ENCODE measurements around the gene TRABD2B. TPM values are rescaled to one million over a fixed set of nuclear protein-coding genes. Genes with fewer than 3 reads are reported as not detected.

TRABD2B gene
- total and polyA plus RNA-seq, 2 experiments from 2014 or later = 1.6 to 2.0 TPM

DNA sequence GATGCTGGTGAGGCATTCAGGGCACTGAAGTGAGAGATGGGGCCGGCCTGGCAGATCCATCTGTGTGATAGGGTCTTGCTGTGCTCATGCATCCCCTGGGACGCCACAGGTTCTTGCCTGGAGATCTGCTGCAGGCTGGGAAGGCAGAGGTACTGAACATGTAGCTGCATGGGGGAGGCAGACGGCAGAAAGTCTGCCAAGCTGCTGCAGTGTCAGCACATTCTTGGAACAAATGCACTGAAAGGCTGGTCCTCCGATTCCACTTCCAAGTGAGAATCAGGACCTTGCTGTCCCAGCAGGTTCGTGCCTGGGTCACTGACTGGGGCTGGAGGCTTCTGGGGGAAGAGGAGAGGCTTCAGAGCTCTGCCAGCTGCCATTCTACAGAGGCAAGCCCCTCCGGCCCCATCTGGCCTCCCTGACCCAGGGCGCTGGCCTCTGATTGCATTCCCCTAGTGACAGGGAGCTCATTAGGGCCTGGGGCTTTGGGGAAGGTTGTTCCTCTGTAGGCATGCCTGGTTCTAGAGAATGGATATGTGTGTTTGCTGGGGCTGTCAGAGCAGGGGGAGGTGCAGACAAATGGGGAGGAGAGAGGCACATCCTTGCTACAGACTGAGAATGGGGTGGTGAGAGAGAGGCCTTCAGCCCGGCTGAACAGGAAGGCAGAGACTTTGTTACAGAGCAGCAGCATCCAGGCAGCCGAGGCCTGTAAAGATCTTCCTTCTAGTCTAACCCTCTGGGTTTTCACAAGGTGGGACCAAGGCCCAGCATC, 174.0 kb downstream of the TRABD2B start:
- Mint-ChIP-seq H3K4me1 (peaks cover 13% of the 10 kb centered on the region; the same call in 2 of the 3 replicates), H3K9me3 (no peaks in the 10 kb centered on the region), H3K27ac (no peak overlapping the region), H3K4me3 (no peak overlapping the region), H3K36me3 (ENCODE audit: low read depth) (no peaks in the 10 kb centered on the region), H3K27me3 (ENCODE audit: insufficient read depth, low read depth, poor library complexity) (no peaks in the 10 kb centered on the region)
- H3K27me3 ChIP-seq (ENCODE audit: insufficient read depth) = no peaks in the 10 kb centered on the region
- H3K27ac ChIP-seq (ENCODE audit: low read depth) = no peak overlapping the region
- H3K9me2 ChIP-seq (ENCODE audit: insufficient read depth) = no peaks in the 10 kb centered on the region
- H3K4me1 ChIP-seq (ENCODE audit: insufficient read depth) = no peaks in the 10 kb centered on the region
- no peak overlapping the region for H2AFZ ChIP-seq
- no peak overlapping the region for H3K4me3 ChIP-seq
- no peaks in the 10 kb centered on the region for H3F3A ChIP-seq (replicated peaks; ENCODE audit: low read depth)
- no peaks in the 10 kb centered on the region for H3K36me3 ChIP-seq (ENCODE audit: insufficient read depth)
- H4K20me1 ChIP-seq (replicated peaks; ENCODE audit: insufficient read depth) = no peaks in the 10 kb centered on the region
- TF ChIP-seq JUNB (IDR thresholded peaks at IDR 0.05; ENCODE audit: unreplicated experiment) = no peak
- TF ChIP-seq, protein P1, sequence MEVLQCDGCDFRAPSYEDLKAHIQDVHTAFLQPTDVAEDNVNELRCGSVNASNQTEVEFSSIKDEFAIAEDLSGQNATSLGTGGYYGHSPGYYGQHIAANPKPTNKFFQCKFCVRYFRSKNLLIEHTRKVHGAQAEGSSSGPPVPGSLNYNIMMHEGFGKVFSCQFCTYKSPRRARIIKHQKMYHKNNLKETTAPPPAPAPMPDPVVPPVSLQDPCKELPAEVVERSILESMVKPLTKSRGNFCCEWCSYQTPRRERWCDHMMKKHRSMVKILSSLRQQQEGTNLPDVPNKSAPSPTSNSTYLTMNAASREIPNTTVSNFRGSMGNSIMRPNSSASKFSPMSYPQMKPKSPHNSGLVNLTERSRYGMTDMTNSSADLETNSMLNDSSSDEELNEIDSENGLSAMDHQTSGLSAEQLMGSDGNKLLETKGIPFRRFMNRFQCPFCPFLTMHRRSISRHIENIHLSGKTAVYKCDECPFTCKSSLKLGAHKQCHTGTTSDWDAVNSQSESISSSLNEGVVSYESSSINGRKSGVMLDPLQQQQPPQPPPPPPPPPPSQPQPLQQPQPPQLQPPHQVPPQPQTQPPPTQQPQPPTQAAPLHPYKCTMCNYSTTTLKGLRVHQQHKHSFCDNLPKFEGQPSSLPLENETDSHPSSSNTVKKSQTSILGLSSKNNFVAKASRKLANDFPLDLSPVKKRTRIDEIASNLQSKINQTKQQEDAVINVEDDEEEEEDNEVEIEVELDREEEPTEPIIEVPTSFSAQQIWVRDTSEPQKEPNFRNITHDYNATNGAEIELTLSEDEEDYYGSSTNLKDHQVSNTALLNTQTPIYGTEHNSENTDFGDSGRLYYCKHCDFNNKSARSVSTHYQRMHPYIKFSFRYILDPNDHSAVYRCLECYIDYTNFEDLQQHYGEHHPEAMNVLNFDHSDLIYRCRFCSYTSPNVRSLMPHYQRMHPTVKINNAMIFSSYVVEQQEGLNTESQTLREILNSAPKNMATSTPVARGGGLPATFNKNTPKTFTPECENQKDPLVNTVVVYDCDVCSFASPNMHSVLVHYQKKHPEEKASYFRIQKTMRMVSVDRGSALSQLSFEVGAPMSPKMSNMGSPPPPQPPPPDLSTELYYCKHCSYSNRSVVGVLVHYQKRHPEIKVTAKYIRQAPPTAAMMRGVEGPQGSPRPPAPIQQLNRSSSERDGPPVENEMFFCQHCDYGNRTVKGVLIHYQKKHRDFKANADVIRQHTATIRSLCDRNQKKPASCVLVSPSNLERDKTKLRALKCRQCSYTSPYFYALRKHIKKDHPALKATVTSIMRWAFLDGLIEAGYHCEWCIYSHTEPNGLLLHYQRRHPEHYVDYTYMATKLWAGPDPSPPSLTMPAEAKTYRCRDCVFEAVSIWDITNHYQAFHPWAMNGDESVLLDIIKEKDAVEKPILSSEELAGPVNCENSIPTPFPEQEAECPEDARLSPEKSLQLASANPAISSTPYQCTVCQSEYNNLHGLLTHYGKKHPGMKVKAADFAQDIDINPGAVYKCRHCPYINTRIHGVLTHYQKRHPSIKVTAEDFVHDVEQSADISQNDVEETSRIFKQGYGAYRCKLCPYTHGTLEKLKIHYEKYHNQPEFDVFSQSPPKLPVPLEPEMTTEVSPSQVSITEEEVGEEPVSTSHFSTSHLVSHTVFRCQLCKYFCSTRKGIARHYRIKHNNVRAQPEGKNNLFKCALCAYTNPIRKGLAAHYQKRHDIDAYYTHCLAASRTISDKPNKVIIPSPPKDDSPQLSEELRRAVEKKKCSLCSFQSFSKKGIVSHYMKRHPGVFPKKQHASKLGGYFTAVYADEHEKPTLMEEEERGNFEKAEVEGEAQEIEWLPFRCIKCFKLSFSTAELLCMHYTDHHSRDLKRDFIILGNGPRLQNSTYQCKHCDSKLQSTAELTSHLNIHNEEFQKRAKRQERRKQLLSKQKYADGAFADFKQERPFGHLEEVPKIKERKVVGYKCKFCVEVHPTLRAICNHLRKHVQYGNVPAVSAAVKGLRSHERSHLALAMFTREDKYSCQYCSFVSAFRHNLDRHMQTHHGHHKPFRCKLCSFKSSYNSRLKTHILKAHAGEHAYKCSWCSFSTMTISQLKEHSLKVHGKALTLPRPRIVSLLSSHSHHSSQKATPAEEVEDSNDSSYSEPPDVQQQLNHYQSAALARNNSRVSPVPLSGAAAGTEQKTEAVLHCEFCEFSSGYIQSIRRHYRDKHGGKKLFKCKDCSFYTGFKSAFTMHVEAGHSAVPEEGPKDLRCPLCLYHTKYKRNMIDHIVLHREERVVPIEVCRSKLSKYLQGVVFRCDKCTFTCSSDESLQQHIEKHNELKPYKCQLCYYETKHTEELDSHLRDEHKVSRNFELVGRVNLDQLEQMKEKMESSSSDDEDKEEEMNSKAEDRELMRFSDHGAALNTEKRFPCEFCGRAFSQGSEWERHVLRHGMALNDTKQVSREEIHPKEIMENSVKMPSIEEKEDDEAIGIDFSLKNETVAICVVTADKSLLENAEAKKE (CRISPR knock-in tag; IDR thresholded peaks at IDR 0.05) = no peak
- TF ChIP-seq ZNF114 (CRISPR knock-in tag; IDR thresholded peaks at IDR 0.05) = no peak
- no peak for TF ChIP-seq CREB1 (CRISPR knock-in tag; IDR thresholded peaks at IDR 0.05; ENCODE audit: low read depth)
- no peak for TF ChIP-seq POLR2AphosphoS5 (IDR thresholded peaks at IDR 0.05; ENCODE audit: low read depth)
- TF ChIP-seq NANOG (IDR thresholded peaks at IDR 0.05; ENCODE audit: borderline replicate concordance) = no peak
- TF ChIP-seq, protein P2, sequence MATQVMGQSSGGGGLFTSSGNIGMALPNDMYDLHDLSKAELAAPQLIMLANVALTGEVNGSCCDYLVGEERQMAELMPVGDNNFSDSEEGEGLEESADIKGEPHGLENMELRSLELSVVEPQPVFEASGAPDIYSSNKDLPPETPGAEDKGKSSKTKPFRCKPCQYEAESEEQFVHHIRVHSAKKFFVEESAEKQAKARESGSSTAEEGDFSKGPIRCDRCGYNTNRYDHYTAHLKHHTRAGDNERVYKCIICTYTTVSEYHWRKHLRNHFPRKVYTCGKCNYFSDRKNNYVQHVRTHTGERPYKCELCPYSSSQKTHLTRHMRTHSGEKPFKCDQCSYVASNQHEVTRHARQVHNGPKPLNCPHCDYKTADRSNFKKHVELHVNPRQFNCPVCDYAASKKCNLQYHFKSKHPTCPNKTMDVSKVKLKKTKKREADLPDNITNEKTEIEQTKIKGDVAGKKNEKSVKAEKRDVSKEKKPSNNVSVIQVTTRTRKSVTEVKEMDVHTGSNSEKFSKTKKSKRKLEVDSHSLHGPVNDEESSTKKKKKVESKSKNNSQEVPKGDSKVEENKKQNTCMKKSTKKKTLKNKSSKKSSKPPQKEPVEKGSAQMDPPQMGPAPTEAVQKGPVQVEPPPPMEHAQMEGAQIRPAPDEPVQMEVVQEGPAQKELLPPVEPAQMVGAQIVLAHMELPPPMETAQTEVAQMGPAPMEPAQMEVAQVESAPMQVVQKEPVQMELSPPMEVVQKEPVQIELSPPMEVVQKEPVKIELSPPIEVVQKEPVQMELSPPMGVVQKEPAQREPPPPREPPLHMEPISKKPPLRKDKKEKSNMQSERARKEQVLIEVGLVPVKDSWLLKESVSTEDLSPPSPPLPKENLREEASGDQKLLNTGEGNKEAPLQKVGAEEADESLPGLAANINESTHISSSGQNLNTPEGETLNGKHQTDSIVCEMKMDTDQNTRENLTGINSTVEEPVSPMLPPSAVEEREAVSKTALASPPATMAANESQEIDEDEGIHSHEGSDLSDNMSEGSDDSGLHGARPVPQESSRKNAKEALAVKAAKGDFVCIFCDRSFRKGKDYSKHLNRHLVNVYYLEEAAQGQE (IDR thresholded peaks at IDR 0.05; ENCODE audit: unreplicated experiment) = no peak
- TF ChIP-seq EZH2phosphoT487 (IDR thresholded peaks at IDR 0.05; ENCODE audit: unreplicated experiment) = no peak
- TF ChIP-seq, protein P3, sequence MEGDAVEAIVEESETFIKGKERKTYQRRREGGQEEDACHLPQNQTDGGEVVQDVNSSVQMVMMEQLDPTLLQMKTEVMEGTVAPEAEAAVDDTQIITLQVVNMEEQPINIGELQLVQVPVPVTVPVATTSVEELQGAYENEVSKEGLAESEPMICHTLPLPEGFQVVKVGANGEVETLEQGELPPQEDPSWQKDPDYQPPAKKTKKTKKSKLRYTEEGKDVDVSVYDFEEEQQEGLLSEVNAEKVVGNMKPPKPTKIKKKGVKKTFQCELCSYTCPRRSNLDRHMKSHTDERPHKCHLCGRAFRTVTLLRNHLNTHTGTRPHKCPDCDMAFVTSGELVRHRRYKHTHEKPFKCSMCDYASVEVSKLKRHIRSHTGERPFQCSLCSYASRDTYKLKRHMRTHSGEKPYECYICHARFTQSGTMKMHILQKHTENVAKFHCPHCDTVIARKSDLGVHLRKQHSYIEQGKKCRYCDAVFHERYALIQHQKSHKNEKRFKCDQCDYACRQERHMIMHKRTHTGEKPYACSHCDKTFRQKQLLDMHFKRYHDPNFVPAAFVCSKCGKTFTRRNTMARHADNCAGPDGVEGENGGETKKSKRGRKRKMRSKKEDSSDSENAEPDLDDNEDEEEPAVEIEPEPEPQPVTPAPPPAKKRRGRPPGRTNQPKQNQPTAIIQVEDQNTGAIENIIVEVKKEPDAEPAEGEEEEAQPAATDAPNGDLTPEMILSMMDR (conservative IDR thresholded peaks at IDR 0.05; ENCODE audit: low read depth in 2 of 2) = no peak
- no peak for TF ChIP-seq STAT1 (IDR thresholded peaks at IDR 0.05; ENCODE audit: unreplicated experiment)
- no peak for TF ChIP-seq EZH2 (IDR thresholded peaks at IDR 0.05; ENCODE audit: low read depth, unreplicated experiment)
- TF ChIP-seq ZNF331 (CRISPR knock-in tag; IDR thresholded peaks at IDR 0.05; ENCODE audit: low read depth) = no peak
- no peak for DNase-seq (ENCODE audit: low spot score)
- no peak overlapping the region for H3K4me2 ChIP-seq
- no peaks in the 10 kb centered on the region for H3K79me2 ChIP-seq (replicated peaks; ENCODE audit: insufficient read depth)
- no peak for ATAC-seq
